ENCODE results near the gene PPP6R3. TPM values are rescaled to one million over a fixed set of nuclear protein-coding genes. Genes with fewer than 3 reads are reported as not detected.
"Not testable (repeated sequence)": the region's sequence is repeated elsewhere in the genome, so short reads cannot be mapped to it uniquely, and the experiment has no call there.

The PPP6R3 gene
- total RNA-seq, 1 experiment from 2014 or later, result 122 TPM

- no TSS peak for BruUV-seq (replicated peaks)
- no peak for DNase-seq
- intact Hi-C loops (cut with micrococcal nuclease; ENCODE audit: unreplicated experiment), result no loop called here
- peaks cover 46% of the 10 kb centered on the region for H3K27me3 Mint-ChIP-seq (ENCODE audit: unreplicated experiment)
- TF ChIP-seq, protein P1, sequence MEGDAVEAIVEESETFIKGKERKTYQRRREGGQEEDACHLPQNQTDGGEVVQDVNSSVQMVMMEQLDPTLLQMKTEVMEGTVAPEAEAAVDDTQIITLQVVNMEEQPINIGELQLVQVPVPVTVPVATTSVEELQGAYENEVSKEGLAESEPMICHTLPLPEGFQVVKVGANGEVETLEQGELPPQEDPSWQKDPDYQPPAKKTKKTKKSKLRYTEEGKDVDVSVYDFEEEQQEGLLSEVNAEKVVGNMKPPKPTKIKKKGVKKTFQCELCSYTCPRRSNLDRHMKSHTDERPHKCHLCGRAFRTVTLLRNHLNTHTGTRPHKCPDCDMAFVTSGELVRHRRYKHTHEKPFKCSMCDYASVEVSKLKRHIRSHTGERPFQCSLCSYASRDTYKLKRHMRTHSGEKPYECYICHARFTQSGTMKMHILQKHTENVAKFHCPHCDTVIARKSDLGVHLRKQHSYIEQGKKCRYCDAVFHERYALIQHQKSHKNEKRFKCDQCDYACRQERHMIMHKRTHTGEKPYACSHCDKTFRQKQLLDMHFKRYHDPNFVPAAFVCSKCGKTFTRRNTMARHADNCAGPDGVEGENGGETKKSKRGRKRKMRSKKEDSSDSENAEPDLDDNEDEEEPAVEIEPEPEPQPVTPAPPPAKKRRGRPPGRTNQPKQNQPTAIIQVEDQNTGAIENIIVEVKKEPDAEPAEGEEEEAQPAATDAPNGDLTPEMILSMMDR (IDR thresholded peaks at IDR 0.05; ENCODE audit: unreplicated experiment), result no peak
- no peak overlapping the region for H3K4me3 Mint-ChIP-seq (ENCODE audit: low read depth, unreplicated experiment)
- no peaks in the 10 kb centered on the region for H3K4me1 Mint-ChIP-seq (ENCODE audit: low read depth, unreplicated experiment)
- no peak overlapping the region for H3K27ac Mint-ChIP-seq (ENCODE audit: unreplicated experiment)
- H3K36me3 Mint-ChIP-seq (ENCODE audit: insufficient read depth, unreplicated experiment), result peaks cover 5% of the 10 kb centered on the region
- CTCF ChIA-PET, result no interaction called here
- no peaks in the 10 kb centered on the region for H3K9me3 Mint-ChIP-seq (ENCODE audit: low read depth, unreplicated experiment)
Observed at GRCh38 chr11:68621826-68622225, 161.3 kb downstream of the PPP6R3 start.

- CTCF ChIA-PET; DNase-seq; H3K27ac Mint-ChIP-seq (ENCODE audit: unreplicated experiment); H3K4me1 Mint-ChIP-seq (ENCODE audit: low read depth, unreplicated experiment); H3K9me3 Mint-ChIP-seq (ENCODE audit: low read depth, unreplicated experiment); H3K36me3 Mint-ChIP-seq (ENCODE audit: insufficient read depth, unreplicated experiment); BruUV-seq (replicated peaks); H3K4me3 Mint-ChIP-seq (ENCODE audit: low read depth, unreplicated experiment); intact Hi-C loops (cut with micrococcal nuclease; ENCODE audit: unreplicated experiment): not testable (repeated sequence)
- peaks cover 46% of the 10 kb centered on the region for H3K27me3 Mint-ChIP-seq (ENCODE audit: unreplicated experiment)
Observed at GRCh38 chr11:68623706-68624105, 163.2 kb downstream of the PPP6R3 start.

DNA sequence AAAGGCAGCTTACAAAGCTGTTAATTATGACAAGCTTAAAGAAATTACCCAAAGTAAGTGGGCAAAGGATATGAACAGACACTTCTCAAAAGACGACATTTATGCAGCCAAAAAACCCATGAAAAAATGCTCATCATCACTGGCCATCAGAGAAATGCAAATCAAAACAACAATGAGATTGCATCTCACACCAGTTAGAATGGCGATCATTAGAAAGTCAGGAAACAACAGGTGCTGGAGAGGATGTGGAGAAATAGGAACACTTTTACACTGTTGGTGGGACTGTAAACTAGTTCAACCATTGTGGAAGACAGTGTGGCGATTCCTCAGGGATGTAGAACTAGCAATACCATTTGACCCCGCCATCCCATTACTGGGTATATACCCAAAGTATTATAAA is 164.5 kb downstream of the PPP6R3 start:
- H3K27ac Mint-ChIP-seq (ENCODE audit: unreplicated experiment); BruUV-seq (replicated peaks); DNase-seq; H3K4me1 Mint-ChIP-seq (ENCODE audit: low read depth, unreplicated experiment); H3K9me3 Mint-ChIP-seq (ENCODE audit: low read depth, unreplicated experiment); H3K4me3 Mint-ChIP-seq (ENCODE audit: low read depth, unreplicated experiment); CTCF ChIA-PET; H3K36me3 Mint-ChIP-seq (ENCODE audit: insufficient read depth, unreplicated experiment); intact Hi-C loops (cut with micrococcal nuclease; ENCODE audit: unreplicated experiment): not testable (repeated sequence)
- H3K27me3 Mint-ChIP-seq (ENCODE audit: unreplicated experiment), result peaks cover 38% of the 10 kb centered on the region

DNA sequence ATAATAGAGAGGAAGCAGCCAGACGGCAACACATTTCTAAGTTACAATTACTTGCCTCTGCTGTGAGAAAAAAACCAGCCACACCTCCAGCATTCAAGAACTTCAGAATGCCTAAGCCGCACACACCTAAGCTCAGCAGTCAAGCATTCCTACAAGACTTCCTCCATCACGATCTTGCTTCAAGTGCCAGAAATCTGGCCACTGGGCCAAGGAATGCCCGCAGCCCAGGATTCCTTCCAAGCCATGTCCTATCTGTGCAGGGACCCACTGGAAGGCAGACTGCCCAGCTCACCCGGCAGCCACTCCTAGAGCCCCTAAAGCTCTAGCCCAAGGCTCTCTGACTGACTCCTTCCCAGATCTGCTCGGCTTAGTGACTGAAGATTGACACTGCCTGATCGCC is 165.7 kb downstream of the PPP6R3 start:
- H3K27me3 Mint-ChIP-seq (ENCODE audit: unreplicated experiment), result peaks cover 38% of the 10 kb centered on the region
- H3K9me3 Mint-ChIP-seq (ENCODE audit: low read depth, unreplicated experiment); H3K4me3 Mint-ChIP-seq (ENCODE audit: low read depth, unreplicated experiment); H3K36me3 Mint-ChIP-seq (ENCODE audit: insufficient read depth, unreplicated experiment); H3K4me1 Mint-ChIP-seq (ENCODE audit: low read depth, unreplicated experiment); intact Hi-C loops (cut with micrococcal nuclease; ENCODE audit: unreplicated experiment); DNase-seq; CTCF ChIA-PET; BruUV-seq (replicated peaks); H3K27ac Mint-ChIP-seq (ENCODE audit: unreplicated experiment): not testable (repeated sequence)

DNA sequence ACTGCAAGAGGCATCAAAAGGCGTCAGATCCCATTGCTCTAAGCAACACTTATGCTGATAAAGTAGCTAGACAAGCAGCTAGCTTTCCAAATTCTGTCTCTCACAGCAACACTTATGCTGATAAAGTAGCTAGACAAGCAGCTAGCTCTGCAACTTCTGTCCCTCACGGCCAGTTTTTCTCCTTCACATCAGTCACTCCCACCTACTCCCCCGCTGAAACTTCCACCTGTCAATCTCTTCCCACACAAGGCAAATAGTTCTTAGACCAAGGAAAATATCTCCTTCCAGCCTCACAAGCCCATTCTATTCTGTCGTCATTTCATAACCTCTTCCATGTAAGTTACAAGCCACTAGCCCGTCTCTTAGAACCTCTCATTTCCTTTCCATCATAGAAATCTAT is 168.3 kb downstream of the PPP6R3 start:
- H3K27ac Mint-ChIP-seq (ENCODE audit: unreplicated experiment); CTCF ChIA-PET; BruUV-seq (replicated peaks); intact Hi-C loops (cut with micrococcal nuclease; ENCODE audit: unreplicated experiment); H3K36me3 Mint-ChIP-seq (ENCODE audit: insufficient read depth, unreplicated experiment); DNase-seq; H3K9me3 Mint-ChIP-seq (ENCODE audit: low read depth, unreplicated experiment); H3K4me1 Mint-ChIP-seq (ENCODE audit: low read depth, unreplicated experiment); H3K4me3 Mint-ChIP-seq (ENCODE audit: low read depth, unreplicated experiment): not testable (repeated sequence)
- H3K27me3 Mint-ChIP-seq (ENCODE audit: unreplicated experiment), result peaks cover 15% of the 10 kb centered on the region

GRCh38 chr11:68632375-68632774 is 171.8 kb downstream of the PPP6R3 start:
- CTCF ChIA-PET, result interaction anchor here (0.6 to 0.9 kb wide), 3 partner anchors 52 to 168 kb away, joined by 3 to 5 read pairs (median 3); partner anchors contain the start of gene GAL
- not testable (repeated sequence) for H3K4me1 Mint-ChIP-seq (ENCODE audit: low read depth, unreplicated experiment); DNase-seq; H3K9me3 Mint-ChIP-seq (ENCODE audit: low read depth, unreplicated experiment); H3K4me3 Mint-ChIP-seq (ENCODE audit: low read depth, unreplicated experiment); H3K36me3 Mint-ChIP-seq (ENCODE audit: insufficient read depth, unreplicated experiment); BruUV-seq (replicated peaks); H3K27ac Mint-ChIP-seq (ENCODE audit: unreplicated experiment)
- intact Hi-C loops (cut with micrococcal nuclease; ENCODE audit: unreplicated experiment), result loop anchor here (5.0 kb wide), 1 partner anchor 455 kb away; no protein-coding TSS in a partner anchor
- peaks cover 38% of the 10 kb centered on the region for H3K27me3 Mint-ChIP-seq (ENCODE audit: unreplicated experiment)

DNA sequence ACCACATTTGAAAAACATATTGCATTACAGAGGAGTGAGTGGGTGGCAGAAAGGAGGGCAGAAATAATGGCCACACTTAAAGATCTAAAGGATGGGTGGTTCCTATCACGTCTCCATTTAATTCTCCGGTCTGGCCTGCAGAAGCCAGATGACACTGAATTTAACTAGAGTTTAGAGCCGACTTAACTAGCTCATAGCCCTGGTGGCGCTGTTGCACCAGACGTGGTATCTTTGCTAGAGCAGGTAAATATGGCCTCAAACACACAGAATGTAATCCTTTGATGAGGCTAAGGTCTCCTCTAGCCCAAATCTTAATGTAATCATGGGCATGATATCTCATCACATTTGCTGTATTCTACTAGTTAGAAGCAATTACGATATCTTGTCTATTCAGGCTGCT is 172.2 kb downstream of the PPP6R3 start:
- intact Hi-C loops (cut with micrococcal nuclease; ENCODE audit: unreplicated experiment), result loop anchor here (5.0 kb wide), 1 partner anchor 454 kb away; no protein-coding TSS in a partner anchor
- Mint-ChIP-seq H3K36me3 (ENCODE audit: insufficient read depth, unreplicated experiment) (no peaks in the 10 kb centered on the region), H3K27ac (ENCODE audit: unreplicated experiment) (no peak overlapping the region), H3K4me3 (ENCODE audit: low read depth, unreplicated experiment) (no peak overlapping the region), H3K27me3 (ENCODE audit: unreplicated experiment) (peaks cover 42% of the 10 kb centered on the region), H3K9me3 (ENCODE audit: low read depth, unreplicated experiment) (no peaks in the 10 kb centered on the region), H3K4me1 (ENCODE audit: low read depth, unreplicated experiment) (no peaks in the 10 kb centered on the region)
- CTCF ChIA-PET, result interaction anchor here (0.6 to 0.9 kb wide), 3 partner anchors 52 to 168 kb away, joined by 3 to 5 read pairs (median 3); partner anchors contain the start of gene GAL
- no TSS peak for BruUV-seq (replicated peaks)
- peak; percentile 68 for DNase-seq
- TF ChIP-seq, protein P1 (IDR thresholded peaks at IDR 0.05; ENCODE audit: unreplicated experiment), result peak; percentile 30

- H3K4me1 Mint-ChIP-seq (ENCODE audit: low read depth, unreplicated experiment); H3K9me3 Mint-ChIP-seq (ENCODE audit: low read depth, unreplicated experiment); H3K4me3 Mint-ChIP-seq (ENCODE audit: low read depth, unreplicated experiment); DNase-seq; H3K36me3 Mint-ChIP-seq (ENCODE audit: insufficient read depth, unreplicated experiment); CTCF ChIA-PET; BruUV-seq (replicated peaks); H3K27ac Mint-ChIP-seq (ENCODE audit: unreplicated experiment): not testable (repeated sequence)
- peaks cover 60% of the 10 kb centered on the region for H3K27me3 Mint-ChIP-seq (ENCODE audit: unreplicated experiment)
- intact Hi-C loops (cut with micrococcal nuclease; ENCODE audit: unreplicated experiment), result loop anchor here (5.0 kb wide), 1 partner anchor 453 kb away; no protein-coding TSS in a partner anchor
Observed at GRCh38 chr11:68634606-68635005, 174.1 kb downstream of the PPP6R3 start.

- H3K36me3 Mint-ChIP-seq (ENCODE audit: insufficient read depth, unreplicated experiment); H3K27ac Mint-ChIP-seq (ENCODE audit: unreplicated experiment); H3K4me1 Mint-ChIP-seq (ENCODE audit: low read depth, unreplicated experiment); DNase-seq; BruUV-seq (replicated peaks); H3K9me3 Mint-ChIP-seq (ENCODE audit: low read depth, unreplicated experiment); CTCF ChIA-PET; intact Hi-C loops (cut with micrococcal nuclease; ENCODE audit: unreplicated experiment); H3K4me3 Mint-ChIP-seq (ENCODE audit: low read depth, unreplicated experiment): not testable (repeated sequence)
- H3K27me3 Mint-ChIP-seq (ENCODE audit: unreplicated experiment), result peaks cover 66% of the 10 kb centered on the region
Observed at GRCh38 chr11:68635172-68635571, 174.6 kb downstream of the PPP6R3 start.
